ENCODE results near the gene NR4A1. TPM values are rescaled to one million over a fixed set of nuclear protein-coding genes. Genes with fewer than 3 reads are reported as not detected.

NR4A1 gene
- total RNA-seq, 1 experiment from 2014 or later = 90.7 TPM

DNA sequence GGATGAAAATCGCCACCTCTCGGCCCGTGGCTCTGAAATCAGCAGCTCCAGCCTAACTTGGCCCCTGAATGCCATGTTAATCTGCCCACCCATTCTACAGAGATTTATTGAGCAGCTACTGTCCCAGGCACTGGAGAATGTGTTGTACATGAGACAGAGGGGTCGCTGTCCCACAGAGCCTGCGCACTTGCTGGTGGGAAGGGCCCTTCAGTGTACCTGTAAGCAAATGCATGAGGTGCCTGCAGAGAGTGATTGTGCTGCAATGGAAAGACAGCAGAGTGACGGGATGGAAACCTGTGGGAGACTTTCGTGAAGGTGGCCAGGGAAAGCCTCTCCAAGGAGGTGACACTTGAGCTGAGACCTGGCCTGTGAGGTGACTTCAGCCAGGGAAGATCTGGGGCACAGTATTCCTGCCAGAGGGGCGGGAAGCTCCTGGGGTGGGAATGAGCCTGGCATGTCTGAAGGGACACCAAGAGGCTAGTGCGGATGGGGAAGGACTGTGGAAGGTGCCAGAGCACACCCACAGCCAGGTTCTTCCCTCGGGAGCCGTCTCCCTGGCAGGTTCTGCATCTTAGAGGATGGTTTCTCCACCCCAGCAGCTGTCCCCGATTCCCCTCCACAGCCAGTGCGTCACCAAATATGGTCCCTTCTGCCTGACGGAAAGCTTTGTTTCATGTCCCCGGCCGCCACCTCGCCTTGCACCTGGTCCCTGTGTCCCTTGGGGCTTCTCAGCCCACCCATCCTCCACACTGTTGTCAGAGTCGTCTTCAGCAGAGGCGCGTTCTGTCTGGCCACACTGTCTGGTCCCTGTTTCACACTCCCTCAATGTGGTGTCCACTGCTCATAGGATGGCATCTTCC is 36.9 kb downstream of the NR4A1 start:
- no peaks in the 10 kb centered on the region for H3K27me3 ChIP-seq (ENCODE audit: low read length)
- intact Hi-C loops (cut with micrococcal nuclease) = no loop called here
- no peaks in the 10 kb centered on the region for H4K20me1 ChIP-seq (ENCODE audit: low read length)
- H3K4me3 ChIP-seq (ENCODE audit: low read length) = no peak overlapping the region
- no peaks in the 10 kb centered on the region for H3K36me3 ChIP-seq (ENCODE audit: low read depth, low read length)
- ChIA-PET POLR2A (ENCODE audit: unreplicated experiment) (no interaction called here), CTCF (no interaction called here)
- TF ChIP-seq, protein P1, sequence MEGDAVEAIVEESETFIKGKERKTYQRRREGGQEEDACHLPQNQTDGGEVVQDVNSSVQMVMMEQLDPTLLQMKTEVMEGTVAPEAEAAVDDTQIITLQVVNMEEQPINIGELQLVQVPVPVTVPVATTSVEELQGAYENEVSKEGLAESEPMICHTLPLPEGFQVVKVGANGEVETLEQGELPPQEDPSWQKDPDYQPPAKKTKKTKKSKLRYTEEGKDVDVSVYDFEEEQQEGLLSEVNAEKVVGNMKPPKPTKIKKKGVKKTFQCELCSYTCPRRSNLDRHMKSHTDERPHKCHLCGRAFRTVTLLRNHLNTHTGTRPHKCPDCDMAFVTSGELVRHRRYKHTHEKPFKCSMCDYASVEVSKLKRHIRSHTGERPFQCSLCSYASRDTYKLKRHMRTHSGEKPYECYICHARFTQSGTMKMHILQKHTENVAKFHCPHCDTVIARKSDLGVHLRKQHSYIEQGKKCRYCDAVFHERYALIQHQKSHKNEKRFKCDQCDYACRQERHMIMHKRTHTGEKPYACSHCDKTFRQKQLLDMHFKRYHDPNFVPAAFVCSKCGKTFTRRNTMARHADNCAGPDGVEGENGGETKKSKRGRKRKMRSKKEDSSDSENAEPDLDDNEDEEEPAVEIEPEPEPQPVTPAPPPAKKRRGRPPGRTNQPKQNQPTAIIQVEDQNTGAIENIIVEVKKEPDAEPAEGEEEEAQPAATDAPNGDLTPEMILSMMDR (conservative IDR thresholded peaks at IDR 0.05; ENCODE audit: low read depth, low read length) = no peak
- no TSS peak for BruUV-seq (replicated peaks)
- H3F3A ChIP-seq (ENCODE audit: low read length, unreplicated experiment) = no peaks in the 10 kb centered on the region
- no peaks in the 10 kb centered on the region for H3K79me2 ChIP-seq (ENCODE audit: low read length)
- no peaks in the 10 kb centered on the region for H3K4me1 ChIP-seq (ENCODE audit: insufficient read depth, low read length)
- H3K27ac ChIP-seq (ENCODE audit: low read length) = no peak overlapping the region
- no peak overlapping the region for H3K4me2 ChIP-seq (ENCODE audit: low read length)
- no peaks in the 10 kb centered on the region for H3K9me3 ChIP-seq (ENCODE audit: low read length)
- no peak overlapping the region for H2AFZ ChIP-seq (ENCODE audit: low read length)
- H3K9ac ChIP-seq (ENCODE audit: low read length) = no peak overlapping the region
- no peaks in the 10 kb centered on the region for H3K9me2 ChIP-seq (replicated peaks; ENCODE audit: low read length)
- DNase-seq (no peak), ATAC-seq (no peak)

DNA sequence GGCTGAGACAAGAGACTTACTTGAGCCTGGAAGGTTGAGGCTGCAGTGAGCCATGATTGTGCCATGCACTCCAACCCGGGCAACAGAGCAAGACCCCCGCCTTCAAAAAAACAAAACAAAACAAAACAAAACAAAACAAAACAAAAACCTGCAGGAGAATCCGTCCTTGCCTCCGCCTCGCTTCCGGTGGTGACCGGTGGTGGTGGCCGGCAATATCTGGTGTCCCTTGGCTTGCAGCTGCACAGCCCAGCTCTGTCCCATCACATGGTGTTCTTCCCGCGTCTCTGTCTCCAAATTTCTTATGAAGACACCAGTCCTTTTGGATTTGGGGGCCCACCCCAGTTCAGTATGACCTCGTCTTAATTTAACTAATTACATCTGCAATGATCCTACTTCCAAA is 38.2 kb downstream of the NR4A1 start:
- POLR2A ChIA-PET (ENCODE audit: unreplicated experiment) = no interaction called here
- Histone ChIP-seq H3K4me3 (ENCODE audit: low read length) (no peak overlapping the region), H3K4me1 (ENCODE audit: insufficient read depth, low read length) (no peaks in the 10 kb centered on the region), H3K9me2 (replicated peaks; ENCODE audit: low read length) (no peaks in the 10 kb centered on the region), H2AFZ (ENCODE audit: low read length) (no peak overlapping the region), H3K27me3 (ENCODE audit: low read length) (no peaks in the 10 kb centered on the region), H4K20me1 (ENCODE audit: low read length) (no peaks in the 10 kb centered on the region), H3K36me3 (ENCODE audit: low read depth, low read length) (no peaks in the 10 kb centered on the region), H3K4me2 (ENCODE audit: low read length) (no peak overlapping the region), H3K79me2 (ENCODE audit: low read length) (no peaks in the 10 kb centered on the region), H3F3A (ENCODE audit: low read length, unreplicated experiment) (no peaks in the 10 kb centered on the region), H3K9me3 (ENCODE audit: low read length) (no peaks in the 10 kb centered on the region), H3K9ac (ENCODE audit: low read length) (no peak overlapping the region), H3K27ac (ENCODE audit: low read length) (no peak overlapping the region)
- no TSS peak for BruUV-seq (replicated peaks)
- no peak for DNase-seq
- TF ChIP-seq, protein P1 (conservative IDR thresholded peaks at IDR 0.05; ENCODE audit: low read depth, low read length) = no peak
- TF ChIP-seq EZH2 (IDR thresholded peaks at IDR 0.05; ENCODE audit: low read length, unreplicated experiment) = no peak
- TF ChIP-seq EZH2phosphoT487 (IDR thresholded peaks at IDR 0.05; ENCODE audit: borderline replicate concordance, low read length) = no peak
- CTCF ChIA-PET = no interaction called here
- ATAC-seq = no peak
- intact Hi-C loops (cut with micrococcal nuclease) = no loop called here

DNA sequence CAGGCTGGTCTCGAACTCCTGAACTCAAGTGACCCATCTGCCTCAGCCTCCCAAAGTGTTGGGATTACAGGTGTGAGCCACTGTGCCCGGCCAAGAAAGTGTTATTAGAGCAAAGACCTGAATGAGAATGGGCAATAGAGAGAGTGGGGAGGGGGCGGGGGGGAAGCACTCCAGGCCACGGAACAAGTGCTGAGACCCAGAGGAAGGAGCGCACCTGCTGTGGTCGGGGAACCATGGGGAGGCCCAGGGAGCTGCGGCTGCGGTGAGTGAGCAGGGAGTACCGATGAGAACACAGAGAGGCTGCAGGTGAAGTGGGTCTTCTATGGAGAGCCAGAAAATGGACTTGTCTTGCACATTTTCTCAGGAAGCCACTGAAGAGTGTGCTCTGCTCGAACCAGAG is 39.0 kb downstream of the NR4A1 start:
- CTCF ChIA-PET = no interaction called here

More for the DNA sequence above, 39.0 kb downstream of the NR4A1 start:
- Histone ChIP-seq H3K9me3 (ENCODE audit: low read length) (no peaks in the 10 kb centered on the region), H3K4me1 (ENCODE audit: insufficient read depth, low read length) (no peaks in the 10 kb centered on the region), H3K36me3 (ENCODE audit: low read depth, low read length) (no peaks in the 10 kb centered on the region), H3K79me2 (ENCODE audit: low read length) (no peaks in the 10 kb centered on the region), H3K4me3 (ENCODE audit: low read length) (no peak overlapping the region), H4K20me1 (ENCODE audit: low read length) (no peaks in the 10 kb centered on the region), H3K27ac (ENCODE audit: low read length) (no peak overlapping the region), H3K9me2 (replicated peaks; ENCODE audit: low read length) (no peaks in the 10 kb centered on the region), H3K4me2 (ENCODE audit: low read length) (no peak overlapping the region), H2AFZ (ENCODE audit: low read length) (no peak overlapping the region), H3K9ac (ENCODE audit: low read length) (no peak overlapping the region), H3F3A (ENCODE audit: low read length, unreplicated experiment) (no peaks in the 10 kb centered on the region), H3K27me3 (ENCODE audit: low read length) (no peaks in the 10 kb centered on the region)
- intact Hi-C loops (cut with micrococcal nuclease) = no loop called here
- TF ChIP-seq EZH2 (IDR thresholded peaks at IDR 0.05; ENCODE audit: low read length, unreplicated experiment) (no peak), EZH2phosphoT487 (IDR thresholded peaks at IDR 0.05; ENCODE audit: borderline replicate concordance, low read length) (no peak)
- TF ChIP-seq, protein P1 (conservative IDR thresholded peaks at IDR 0.05; ENCODE audit: low read depth, low read length) = no peak
- no TSS peak for BruUV-seq (replicated peaks)
- ATAC-seq = no peak
- POLR2A ChIA-PET (ENCODE audit: unreplicated experiment) = no interaction called here
- DNase-seq = no peak
